Mucosa of stomach (tissue), 1 donor: ENCODE measurements around the gene TUBE1.

Experiments
- H3K27me3 ChIP-seq: one replicate; pipeline ENCODE4 v1.7.0; 2013; ENCODE audit warnings: mild to moderate bottlenecking, low read length; ENCODE audit not compliant: control insufficient read depth, insufficient read depth
- H3K36me3 ChIP-seq: one replicate; pipeline ENCODE4 v1.7.0; 2013; ENCODE audit warnings: low read length; ENCODE audit not compliant: control insufficient read depth, insufficient read depth
- H3K4me1 ChIP-seq: one replicate; pipeline ENCODE4 v1.7.0; 2013; ENCODE audit warnings: mild to moderate bottlenecking, low read length; ENCODE audit not compliant: control insufficient read depth, insufficient read depth
- H3K4me3 ChIP-seq: one replicate; pipeline ENCODE4 v1.7.0; 2013; ENCODE audit warnings: low read length
- H3K9ac ChIP-seq: one replicate; pipeline ENCODE4 v1.7.0; 2013; ENCODE audit warnings: mild to moderate bottlenecking, low read length, moderate library complexity
- H3K9me3 ChIP-seq: one replicate; pipeline ENCODE4 v1.7.0; 2013; ENCODE audit warnings: mild to moderate bottlenecking, low read length, moderate library complexity; ENCODE audit not compliant: control insufficient read depth
- donor health status: Pancreatic carcinoma.

The TUBE1 gene

GRCh38 chr6:112030206-112030960 lies 56.9 kb downstream of the TUBE1 start:
- no peaks in the 10 kb centered on the region for H3K9me3 ChIP-seq
- H3K4me3 ChIP-seq, result no peak overlapping the region
- H3K36me3 ChIP-seq, result no peaks in the 10 kb centered on the region
- H3K27me3 ChIP-seq, result no peaks in the 10 kb centered on the region
- no peak overlapping the region for H3K9ac ChIP-seq
- H3K4me1 ChIP-seq, result peaks cover 16% of the 10 kb centered on the region

- H3K4me1 ChIP-seq, result peaks cover 16% of the 10 kb centered on the region
- no peak overlapping the region for H3K9ac ChIP-seq
- H3K36me3 ChIP-seq, result no peaks in the 10 kb centered on the region
- no peaks in the 10 kb centered on the region for H3K9me3 ChIP-seq
- H3K4me3 ChIP-seq, result no peak overlapping the region
- H3K27me3 ChIP-seq, result no peaks in the 10 kb centered on the region
Observed at GRCh38 chr6:112029045-112029822, 58.0 kb downstream of the TUBE1 start.

GRCh38 chr6:112027942-112028674 lies 59.2 kb downstream of the TUBE1 start:
- Histone ChIP-seq H3K4me1 (peaks cover 16% of the 10 kb centered on the region), H3K27me3 (no peaks in the 10 kb centered on the region), H3K36me3 (no peaks in the 10 kb centered on the region), H3K9ac (no peak overlapping the region), H3K9me3 (no peaks in the 10 kb centered on the region), H3K4me3 (no peak overlapping the region)

GRCh38 chr6:112026933-112027332 lies 60.3 kb downstream of the TUBE1 start:
- no peaks in the 10 kb centered on the region for H3K36me3 ChIP-seq
- no peak overlapping the region for H3K9ac ChIP-seq
- no peaks in the 10 kb centered on the region for H3K9me3 ChIP-seq

GRCh38 chr6:112024464-112024863 lies 62.8 kb downstream of the TUBE1 start:
- Histone ChIP-seq H3K9me3 (no peaks in the 10 kb centered on the region), H3K27me3 (no peaks in the 10 kb centered on the region), H3K36me3 (no peaks in the 10 kb centered on the region), H3K9ac (no peak overlapping the region), H3K4me1 (peaks cover 3% of the 10 kb centered on the region), H3K4me3 (no peak overlapping the region)

More at GRCh38 chr6:112026933-112027332, 60.3 kb downstream of the TUBE1 start:
- no peaks in the 10 kb centered on the region for H3K27me3 ChIP-seq
- H3K4me1 ChIP-seq, result peaks cover 16% of the 10 kb centered on the region
- H3K4me3 ChIP-seq, result no peak overlapping the region

GRCh38 chr6:112022749-112023148 lies 64.5 kb downstream of the TUBE1 start:
- no peaks in the 10 kb centered on the region for H3K27me3 ChIP-seq
- no peaks in the 10 kb centered on the region for H3K36me3 ChIP-seq
- H3K9me3 ChIP-seq, result no peaks in the 10 kb centered on the region
- H3K4me1 ChIP-seq, result peaks cover 15% of the 10 kb centered on the region
- no peak overlapping the region for H3K4me3 ChIP-seq
- H3K9ac ChIP-seq, result no peak overlapping the region

- Histone ChIP-seq H3K4me1 (peaks cover 15% of the 10 kb centered on the region), H3K9me3 (no peaks in the 10 kb centered on the region), H3K27me3 (no peaks in the 10 kb centered on the region), H3K9ac (no peak overlapping the region), H3K4me3 (no peak overlapping the region), H3K36me3 (no peaks in the 10 kb centered on the region)
Observed at GRCh38 chr6:112021691-112022310, 65.5 kb downstream of the TUBE1 start.
